Skeletal muscle tissue (tissue), 4 donors: ENCODE measurements around the gene KIAA1328. TPM values are rescaled to one million over a fixed set of nuclear protein-coding genes. Genes with fewer than 3 reads are reported as not detected.

Experiments used
- H3K27ac ChIP-seq: one replicate; pipeline ENCODE4 v1.7.0; 2013; ENCODE audit warnings: mild to moderate bottlenecking, low read depth, low read length, inconsistent platforms
- H3K27me3 ChIP-seq, 3 donors: one replicate each; pipeline ENCODE4 v1.7.0; 2013; ENCODE audit warnings: low read length in 3 of 3; ENCODE audit not compliant: control insufficient read depth in 3 of 3, insufficient read depth in 3 of 3
- H3K36me3 ChIP-seq, 3 donors: one replicate each; pipeline ENCODE4 v1.7.0; 2013; ENCODE audit warnings: low read length in 3 of 3; ENCODE audit not compliant: control insufficient read depth in 3 of 3, insufficient read depth in 3 of 3
- H3K4me1 ChIP-seq, 3 donors: one replicate each; pipeline ENCODE4 v1.7.0; 2013; ENCODE audit warnings: low read length in 3 of 3, mild to moderate bottlenecking in 3 of 3; ENCODE audit not compliant: control insufficient read depth in 3 of 3, insufficient read depth in 3 of 3
- H3K4me3 ChIP-seq, 3 donors: one replicate each; pipeline ENCODE4 v1.7.0; 2013; ENCODE audit warnings: low read length in 3 of 3
- H3K9ac ChIP-seq, 3 donors: one replicate each; pipeline ENCODE4 v1.7.0; 2013; ENCODE audit warnings: low read length in 3 of 3, mild to moderate bottlenecking in 3 of 3, moderate library complexity in 2 of 3, low read depth in 1 of 3
- H3K9me3 ChIP-seq, 3 donors: one replicate each; pipeline ENCODE4 v1.7.0; 2013; ENCODE audit warnings: low read length in 3 of 3; ENCODE audit not compliant: control insufficient read depth in 3 of 3
- total RNA-seq: library from RNA; depleted of rRNA; stranded (reverse); fragments of >200 nt; gene quantifications from one replicate; pipeline ENCODE4 v1.2.3, GENCODE V29; 2014
- donor health status: Osteomylitis.

The KIAA1328 gene
- total RNA-seq, 1 donor from 2014 or later: 16.2 TPM

GRCh38 chr18:36917907-36918306 lies 89.0 kb downstream of the KIAA1328 start:
- Histone ChIP-seq H3K4me1 (no peaks in the 10 kb centered on the region), H3K27ac (no peak overlapping the region), H3K4me3 (no peak overlapping the region), H3K9ac (no peak overlapping the region), H3K9me3 (no peaks in the 10 kb centered on the region), H3K36me3 (no peaks in the 10 kb centered on the region), H3K27me3 (no peaks in the 10 kb centered on the region)

- no peaks in the 10 kb centered on the region for H3K4me1 ChIP-seq
- no peaks in the 10 kb centered on the region for H3K9me3 ChIP-seq
- no peaks in the 10 kb centered on the region for H3K27me3 ChIP-seq
- no peak overlapping the region for H3K27ac ChIP-seq
- no peak overlapping the region for H3K9ac ChIP-seq
- H3K36me3 ChIP-seq: no peaks in the 10 kb centered on the region
- no peak overlapping the region for H3K4me3 ChIP-seq
These were observed 100.7 kb downstream of the KIAA1328 start for GRCh38 chr18:36929601-36930000.

DNA sequence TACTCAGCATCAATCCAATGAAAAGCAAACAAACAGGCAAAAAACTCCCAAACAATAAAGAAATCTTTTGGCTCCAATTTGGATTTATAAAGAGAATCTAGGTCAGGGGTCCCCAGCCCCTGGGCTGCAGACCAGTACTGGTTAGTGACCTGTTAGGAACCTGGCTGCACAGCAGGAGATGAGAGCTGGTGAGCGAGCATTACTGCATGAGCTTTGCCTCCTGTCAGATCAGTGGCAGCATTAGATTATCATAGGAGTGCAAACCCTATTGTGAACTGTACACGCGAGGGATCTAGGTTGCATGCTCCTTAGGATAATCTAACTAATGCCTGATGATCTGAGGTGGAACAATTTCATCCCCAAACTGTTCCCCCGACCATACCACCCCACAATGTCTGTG lies 102.2 kb downstream of the KIAA1328 start:
- Histone ChIP-seq H3K4me1 (no peaks in the 10 kb centered on the region), H3K27ac (no peak overlapping the region), H3K9ac (no peak overlapping the region)

DNA sequence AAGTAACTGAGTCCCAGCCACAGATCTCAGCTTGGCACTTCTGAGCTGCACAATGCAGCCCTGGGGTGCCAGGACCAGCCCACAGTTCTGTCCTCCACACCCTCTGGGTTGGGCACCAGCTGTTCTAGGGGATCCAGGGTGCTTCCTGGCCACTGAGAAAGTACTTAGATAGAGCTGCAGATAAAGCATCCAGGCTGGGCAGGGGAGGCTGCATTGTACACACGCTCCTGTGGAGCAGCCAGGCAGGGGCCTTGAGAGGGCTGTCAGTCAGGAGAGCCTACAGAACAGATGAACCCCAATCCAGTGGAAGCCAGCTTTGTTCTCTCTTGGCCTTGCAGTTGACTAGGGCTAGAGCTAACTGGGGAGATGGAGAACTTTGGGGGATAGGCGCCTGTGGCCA lies 104.6 kb downstream of the KIAA1328 start:
- no peaks in the 10 kb centered on the region for H3K4me1 ChIP-seq
- H3K9ac ChIP-seq: no peak overlapping the region
- no peaks in the 10 kb centered on the region for H3K27me3 ChIP-seq
- peaks cover 0 to 2% (median 0%) of the 10 kb centered on the region in 3 donors for H3K36me3 ChIP-seq
- H3K4me3 ChIP-seq: no peak overlapping the region
- H3K9me3 ChIP-seq: peaks cover 0 to 3% (median 0%) of the 10 kb centered on the region in 3 donors
- no peak overlapping the region for H3K27ac ChIP-seq

More for the DNA sequence above, 102.2 kb downstream of the KIAA1328 start:
- Histone ChIP-seq H3K4me3 (no peak overlapping the region), H3K9me3 (no peaks in the 10 kb centered on the region), H3K27me3 (no peaks in the 10 kb centered on the region), H3K36me3 (no peaks in the 10 kb centered on the region)

DNA sequence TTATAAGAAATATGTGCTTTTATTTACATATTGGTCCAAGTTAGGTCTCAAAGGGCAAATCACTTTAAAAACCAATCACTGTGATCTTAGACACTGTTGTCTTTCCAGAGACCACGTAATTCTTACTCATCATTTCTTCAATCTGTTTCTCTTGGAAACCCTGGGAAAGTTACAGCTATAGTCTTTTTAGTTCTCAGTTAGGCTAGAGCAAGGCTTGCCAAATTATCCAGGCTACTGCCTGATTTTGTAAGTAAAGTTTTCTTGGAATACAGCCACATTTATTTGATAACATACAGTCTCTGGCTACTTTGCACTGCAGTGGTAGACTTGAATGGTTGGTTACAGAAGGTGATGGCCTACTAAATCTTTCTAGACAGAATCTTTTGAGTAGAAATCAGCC lies 106.0 kb downstream of the KIAA1328 start:
- no peaks in the 10 kb centered on the region for H3K27me3 ChIP-seq
- H3K36me3 ChIP-seq: peaks cover 0 to 2% (median 0%) of the 10 kb centered on the region in 3 donors
- no peak overlapping the region for H3K27ac ChIP-seq
- no peaks in the 10 kb centered on the region for H3K4me1 ChIP-seq
- H3K9me3 ChIP-seq: peaks cover 0 to 7% (median 0%) of the 10 kb centered on the region in 3 donors
- H3K9ac ChIP-seq: no peak overlapping the region
- H3K4me3 ChIP-seq: no peak overlapping the region

- H3K9ac ChIP-seq: no peak overlapping the region
- no peak overlapping the region for H3K27ac ChIP-seq
- H3K27me3 ChIP-seq: no peaks in the 10 kb centered on the region
- no peak overlapping the region for H3K4me3 ChIP-seq
- peaks cover 0 to 7% (median 0%) of the 10 kb centered on the region in 3 donors for H3K9me3 ChIP-seq
- H3K36me3 ChIP-seq: no peaks in the 10 kb centered on the region
- H3K4me1 ChIP-seq: no peaks in the 10 kb centered on the region
These were observed 113.3 kb downstream of the KIAA1328 start for GRCh38 chr18:36942264-36942663.

- no peaks in the 10 kb centered on the region for H3K36me3 ChIP-seq
- no peak overlapping the region for H3K9ac ChIP-seq
These were observed 119.0 kb downstream of the KIAA1328 start for GRCh38 chr18:36947820-36948348.

GRCh38 chr18:36950282-36950681 lies 121.4 kb downstream of the KIAA1328 start:
- Histone ChIP-seq H3K27me3 (no peaks in the 10 kb centered on the region), H3K4me3 (no peak overlapping the region), H3K9me3 (no peaks in the 10 kb centered on the region), H3K4me1 (no peaks in the 10 kb centered on the region), H3K27ac (no peak overlapping the region), H3K9ac (no peak overlapping the region), H3K36me3 (no peaks in the 10 kb centered on the region)

More at GRCh38 chr18:36947820-36948348, 119.0 kb downstream of the KIAA1328 start:
- H3K4me3 ChIP-seq: no peak overlapping the region
- H3K9me3 ChIP-seq: no peaks in the 10 kb centered on the region
- no peak overlapping the region for H3K27ac ChIP-seq
- H3K27me3 ChIP-seq: no peaks in the 10 kb centered on the region
- no peaks in the 10 kb centered on the region for H3K4me1 ChIP-seq

DNA sequence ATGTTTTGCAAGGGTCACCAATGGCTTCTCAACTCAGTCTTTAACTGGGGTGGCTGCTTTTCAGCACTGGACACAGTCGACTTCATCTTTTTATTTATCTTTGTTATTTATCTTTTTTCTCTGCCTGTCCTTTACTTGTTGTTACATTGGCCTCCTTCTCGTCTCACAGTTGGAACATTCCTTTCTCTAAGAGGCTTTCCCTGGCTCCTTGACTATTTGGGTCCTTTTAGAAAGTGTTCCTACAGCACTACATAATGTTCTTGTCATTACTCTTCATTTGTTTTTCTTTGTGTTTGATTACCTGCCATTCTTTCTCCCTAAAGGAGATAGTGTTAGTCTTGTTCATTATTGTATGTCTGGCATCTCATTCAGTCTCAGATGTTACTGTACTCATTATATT lies 122.0 kb downstream of the KIAA1328 start:
- no peak overlapping the region for H3K4me3 ChIP-seq
- no peaks in the 10 kb centered on the region for H3K9me3 ChIP-seq
- H3K27ac ChIP-seq: no peak overlapping the region
- no peaks in the 10 kb centered on the region for H3K27me3 ChIP-seq
- H3K9ac ChIP-seq: no peak overlapping the region
- H3K4me1 ChIP-seq: no peaks in the 10 kb centered on the region
- no peaks in the 10 kb centered on the region for H3K36me3 ChIP-seq

DNA sequence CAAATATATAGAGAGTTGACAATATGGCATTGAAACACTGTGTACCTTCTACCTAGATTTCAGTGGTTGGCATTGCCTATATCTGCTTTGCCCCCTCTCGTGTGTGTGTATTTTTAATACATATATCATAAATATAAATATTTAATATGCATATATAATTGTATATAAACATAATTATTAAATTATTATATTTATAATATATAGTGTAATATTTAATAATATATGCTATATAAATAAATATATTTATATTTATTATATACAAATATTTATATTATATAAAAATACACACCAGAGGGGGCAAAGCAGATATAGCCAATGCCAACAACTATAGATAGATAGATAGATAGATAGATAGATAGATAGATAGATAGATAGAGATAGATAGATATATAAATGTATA lies 124.1 kb downstream of the KIAA1328 start:
- no peaks in the 10 kb centered on the region for H3K4me1 ChIP-seq
- no peaks in the 10 kb centered on the region for H3K9me3 ChIP-seq
- no peak overlapping the region for H3K9ac ChIP-seq
- H3K27me3 ChIP-seq: no peaks in the 10 kb centered on the region
- no peak overlapping the region for H3K4me3 ChIP-seq
- no peaks in the 10 kb centered on the region for H3K36me3 ChIP-seq
- H3K27ac ChIP-seq: no peak overlapping the region
